ENCODE data around the gene ASPN. TPM values are rescaled to one million over a fixed set of nuclear protein-coding genes. Genes with fewer than 3 reads are reported as not detected.

Gene ASPN
- total RNA-seq, 4 donors from 2014 or later: 1.5 to 102 (median 3.9) TPM

DNA sequence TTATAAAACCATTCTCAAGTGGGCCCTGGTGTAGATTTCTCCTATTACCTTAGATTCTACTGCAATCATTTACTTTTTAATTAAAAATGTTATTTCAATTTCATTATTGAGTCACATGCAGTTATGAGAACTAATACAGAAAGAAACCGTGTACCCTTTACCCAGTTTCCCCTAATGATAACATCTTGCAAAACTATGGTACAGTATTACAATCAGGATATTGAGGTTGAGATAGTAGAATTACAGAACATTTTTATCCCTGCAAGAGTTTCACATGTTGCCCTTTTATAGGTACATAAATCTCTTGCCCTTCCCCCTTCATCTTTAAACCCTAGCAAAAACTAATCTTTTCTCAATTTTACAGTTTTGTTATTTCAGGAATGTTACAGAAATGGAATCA lies 47.0 kb downstream of the ASPN start:
- WGBS, 2 donors (ENCODE audit: low coverage in 1 of 2): 83 to 93% methylated on average over 1 of the region's 1 CpG
- no peaks in the 10 kb centered on the region for H3K36me3 ChIP-seq
- TF ChIP-seq POLR2AphosphoS5 (IDR thresholded peaks at IDR 0.05): no peak
- TF ChIP-seq EP300 (IDR thresholded peaks at IDR 0.05; ENCODE audit: low read depth): no peak
- TF ChIP-seq POLR2A (IDR thresholded peaks at IDR 0.05): no peak
- TF ChIP-seq, protein P1, sequence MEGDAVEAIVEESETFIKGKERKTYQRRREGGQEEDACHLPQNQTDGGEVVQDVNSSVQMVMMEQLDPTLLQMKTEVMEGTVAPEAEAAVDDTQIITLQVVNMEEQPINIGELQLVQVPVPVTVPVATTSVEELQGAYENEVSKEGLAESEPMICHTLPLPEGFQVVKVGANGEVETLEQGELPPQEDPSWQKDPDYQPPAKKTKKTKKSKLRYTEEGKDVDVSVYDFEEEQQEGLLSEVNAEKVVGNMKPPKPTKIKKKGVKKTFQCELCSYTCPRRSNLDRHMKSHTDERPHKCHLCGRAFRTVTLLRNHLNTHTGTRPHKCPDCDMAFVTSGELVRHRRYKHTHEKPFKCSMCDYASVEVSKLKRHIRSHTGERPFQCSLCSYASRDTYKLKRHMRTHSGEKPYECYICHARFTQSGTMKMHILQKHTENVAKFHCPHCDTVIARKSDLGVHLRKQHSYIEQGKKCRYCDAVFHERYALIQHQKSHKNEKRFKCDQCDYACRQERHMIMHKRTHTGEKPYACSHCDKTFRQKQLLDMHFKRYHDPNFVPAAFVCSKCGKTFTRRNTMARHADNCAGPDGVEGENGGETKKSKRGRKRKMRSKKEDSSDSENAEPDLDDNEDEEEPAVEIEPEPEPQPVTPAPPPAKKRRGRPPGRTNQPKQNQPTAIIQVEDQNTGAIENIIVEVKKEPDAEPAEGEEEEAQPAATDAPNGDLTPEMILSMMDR (IDR thresholded peaks at IDR 0.05): no peak
- H3K27ac ChIP-seq: no peak overlapping the region
- peaks cover 0 to 3% (median 0%) of the 10 kb centered on the region in 4 donors for H3K4me1 ChIP-seq
- intact Hi-C loops (cut with DNase I; ENCODE audit: low total_unique reads) (loop anchor here (10.0 kb wide), 1 partner anchor 90 kb away; no protein-coding TSS in a partner anchor), in situ Hi-C loops (cut with MboI; ENCODE audit: low pct_ligation_motif_present in 1 of 4, low pct_unique_long_range_greater_than_20kb in 1 of 4, low sequenced_read_pairs in 3 of 4) (loop anchor here (10.0 to 25.0 kb wide), 4 partner anchors 90 to 298 kb away; partner anchors contain the start of genes CENPP (in 1 of the 4) and NOL8 (in 1 of the 4))
- no peak for DNase-seq
- no peaks in the 10 kb centered on the region for H3K27me3 ChIP-seq
- no peaks in the 10 kb centered on the region for H3K9me3 ChIP-seq
- H3K4me3 ChIP-seq: no peak overlapping the region

DNA sequence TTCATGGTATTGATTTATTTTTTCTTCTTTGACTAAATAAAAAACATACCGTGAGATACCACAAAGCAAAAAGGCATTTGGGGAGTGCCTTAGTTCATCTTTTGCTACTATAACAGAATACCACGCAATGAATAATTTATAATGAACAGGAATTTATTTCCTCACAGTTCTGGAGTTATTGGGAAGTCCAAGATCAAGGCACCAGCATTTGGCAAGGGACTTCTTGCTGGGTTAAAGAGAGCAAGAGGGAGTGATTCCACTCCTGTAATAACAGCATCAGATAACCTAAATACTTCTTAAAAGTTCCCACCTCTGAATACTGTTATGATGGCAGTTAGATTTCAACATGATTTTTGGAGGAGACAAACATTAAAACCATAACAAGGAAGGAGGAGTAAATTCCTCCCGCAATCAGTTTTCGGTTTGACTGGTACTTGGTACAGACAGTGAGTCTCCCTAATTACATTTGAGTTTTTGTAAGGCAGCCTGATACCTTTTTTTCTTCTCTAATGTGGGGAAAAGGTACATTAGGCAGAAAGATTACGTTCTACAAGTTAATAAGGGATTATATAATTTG lies 49.2 kb downstream of the ASPN start:
- Histone ChIP-seq H3K9me3 (no peaks in the 10 kb centered on the region), H3K27me3 (no peaks in the 10 kb centered on the region), H3K4me1 (no peaks in the 10 kb centered on the region), H3K27ac (no peak overlapping the region), H3K36me3 (no peaks in the 10 kb centered on the region), H3K4me3 (no peak overlapping the region)
- in situ Hi-C loops (cut with MboI; ENCODE audit: low pct_ligation_motif_present in 1 of 4, low pct_unique_long_range_greater_than_20kb in 1 of 4, low sequenced_read_pairs in 3 of 4): loop anchor here (10.0 to 25.0 kb wide), 4 partner anchors 88 to 296 kb away; partner anchors contain the start of genes CENPP (in 1 of the 4) and NOL8 (in 1 of the 4)
- WGBS, 2 donors (ENCODE audit: low coverage in 1 of 2): 89 to 90% methylated on average over 5 of the region's 5 CpGs
- TF ChIP-seq, protein P1 (IDR thresholded peaks at IDR 0.05): no peak
- no peak for TF ChIP-seq EP300 (IDR thresholded peaks at IDR 0.05; ENCODE audit: low read depth)
- TF ChIP-seq POLR2AphosphoS5 (IDR thresholded peaks at IDR 0.05): no peak
- TF ChIP-seq POLR2A (IDR thresholded peaks at IDR 0.05): no peak
- intact Hi-C loops (cut with DNase I; ENCODE audit: low total_unique reads): loop anchor here (10.0 kb wide), 1 partner anchor 88 kb away; no protein-coding TSS in a partner anchor
- no peak for DNase-seq

DNA sequence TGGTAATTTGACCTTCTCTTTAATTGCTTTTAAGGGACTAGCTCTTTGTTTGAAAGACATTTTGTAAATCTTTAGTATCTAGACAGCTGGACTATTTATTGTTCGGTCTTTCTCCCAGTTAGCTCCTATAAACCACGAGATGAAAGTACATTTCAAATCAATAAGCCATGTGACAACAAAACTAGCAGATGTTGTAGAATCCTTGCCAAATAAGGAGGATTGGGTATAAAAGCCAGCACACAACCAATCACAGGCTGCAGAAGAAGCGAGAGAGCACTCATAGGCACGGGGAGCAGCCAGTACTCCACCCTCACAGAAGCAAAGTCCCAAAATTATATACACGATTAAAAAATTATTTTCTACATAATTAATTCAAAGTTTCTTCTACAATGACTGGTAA lies 50.0 kb downstream of the ASPN start:
- Histone ChIP-seq H3K4me1 (no peaks in the 10 kb centered on the region), H3K36me3 (no peaks in the 10 kb centered on the region), H3K9me3 (no peaks in the 10 kb centered on the region), H3K27ac (no peak overlapping the region), H3K27me3 (no peaks in the 10 kb centered on the region), H3K4me3 (no peak overlapping the region)
- intact Hi-C loops (cut with DNase I; ENCODE audit: low total_unique reads): loop anchor here (10.0 kb wide), 1 partner anchor 88 kb away; no protein-coding TSS in a partner anchor
- TF ChIP-seq POLR2AphosphoS5 (IDR thresholded peaks at IDR 0.05) (no peak), EP300 (IDR thresholded peaks at IDR 0.05; ENCODE audit: low read depth) (no peak), POLR2A (IDR thresholded peaks at IDR 0.05) (no peak)
- TF ChIP-seq, protein P1 (IDR thresholded peaks at IDR 0.05): no peak
- in situ Hi-C loops (cut with MboI; ENCODE audit: low pct_ligation_motif_present in 1 of 4, low pct_unique_long_range_greater_than_20kb in 1 of 4, low sequenced_read_pairs in 3 of 4): loop anchor here (10.0 to 25.0 kb wide), 4 partner anchors 88 to 295 kb away; partner anchors contain the start of genes CENPP (in 1 of the 4) and NOL8 (in 1 of the 4)
- no peak for DNase-seq
- WGBS, 2 donors (ENCODE audit: low coverage in 1 of 2): 71 to 77% methylated on average over 5 of the region's 5 CpGs

DNA sequence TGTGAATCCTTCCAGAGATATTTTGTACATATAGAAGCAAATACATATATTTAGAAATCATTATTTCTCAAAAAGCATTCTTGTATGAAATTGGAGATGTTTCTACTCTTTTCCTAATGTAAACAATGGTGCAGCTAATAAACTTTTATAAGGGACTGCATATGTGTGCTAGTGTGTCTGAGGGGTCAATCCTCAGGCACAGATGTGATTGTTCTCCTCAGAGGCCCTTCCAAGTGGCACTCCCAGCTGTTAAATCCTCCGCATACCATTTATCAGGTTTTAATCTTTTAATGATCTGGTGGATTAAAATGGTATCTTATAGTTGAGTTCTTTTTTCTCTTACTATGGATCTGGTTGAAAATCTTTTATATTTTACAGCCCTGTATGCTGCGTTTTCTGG lies 52.5 kb downstream of the ASPN start:
- TF ChIP-seq POLR2A (IDR thresholded peaks at IDR 0.05) (no peak), EP300 (IDR thresholded peaks at IDR 0.05; ENCODE audit: low read depth) (no peak), POLR2AphosphoS5 (IDR thresholded peaks at IDR 0.05) (no peak)
- TF ChIP-seq, protein P1 (IDR thresholded peaks at IDR 0.05): no peak
- in situ Hi-C loops (cut with MboI; ENCODE audit: low pct_ligation_motif_present in 1 of 4, low pct_unique_long_range_greater_than_20kb in 1 of 4, low sequenced_read_pairs in 3 of 4): loop anchor here (10.0 to 25.0 kb wide), 4 partner anchors 85 to 293 kb away; partner anchors contain the start of genes CENPP (in 1 of the 4) and NOL8 (in 1 of the 4)
- H3K36me3 ChIP-seq: no peaks in the 10 kb centered on the region
- H3K9me3 ChIP-seq: no peaks in the 10 kb centered on the region
- peaks cover 0 to 7% (median 0%) of the 10 kb centered on the region in 4 donors for H3K4me1 ChIP-seq
- intact Hi-C loops (cut with DNase I; ENCODE audit: low total_unique reads): loop anchor here (10.0 kb wide), 1 partner anchor 85 kb away; no protein-coding TSS in a partner anchor
- 82 to 89% methylated on average over 2 of the region's 2 CpGs for WGBS, 2 donors (ENCODE audit: low coverage in 1 of 2)
- DNase-seq: no peak
- no peak overlapping the region for H3K4me3 ChIP-seq
- no peaks in the 10 kb centered on the region for H3K27me3 ChIP-seq
- H3K27ac ChIP-seq: no peak overlapping the region

All from transverse colon (tissue), 4 donors.